IPS DF 4.7 (cell line): Measurements from ENCODE around the gene CAST.

Experiments
- DNase-seq: peaks from one replicate; pipeline ENCODE4 v3.0.0-alpha.2; 2013; ENCODE audit warnings: low spot score; ENCODE audit errors: extremely low read depth

CAST gene

GRCh38 chr5:96745025-96745424, 82.8 kb downstream of the CAST start:
- DNase-seq: no peak

DNA sequence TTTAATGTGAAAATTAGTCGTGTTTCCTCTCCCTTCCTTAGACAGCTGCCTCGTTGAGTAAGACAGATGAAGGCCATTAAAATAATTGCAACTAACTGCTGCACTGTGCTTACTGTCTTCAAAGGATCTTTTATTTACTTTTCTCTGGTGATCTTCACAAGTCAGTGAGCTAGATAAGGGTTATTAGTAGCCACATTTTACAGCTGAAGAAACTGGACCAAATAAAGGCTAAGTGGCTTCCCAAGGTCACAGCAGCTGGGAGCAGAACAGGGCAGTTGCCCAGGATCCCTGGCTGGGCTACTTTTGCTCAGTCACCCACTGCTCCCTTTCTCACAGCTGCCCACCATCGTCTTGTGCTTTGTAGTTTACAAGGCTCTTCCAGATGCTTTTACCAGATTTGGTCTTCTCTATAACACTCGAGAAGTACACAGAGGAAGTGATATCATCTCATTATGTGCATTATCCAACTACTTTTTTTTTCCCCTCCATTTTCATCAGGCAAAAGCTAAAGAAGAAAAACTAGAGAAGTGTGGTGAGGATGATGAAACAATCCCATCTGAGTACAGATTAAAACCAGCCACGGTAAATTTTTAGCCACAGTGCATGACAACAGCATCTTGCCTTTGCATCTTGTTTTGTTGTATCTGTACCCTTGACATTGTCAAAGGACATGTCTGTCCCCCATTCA, 83.8 kb downstream of the CAST start:
- DNase-seq: no peak

DNA sequence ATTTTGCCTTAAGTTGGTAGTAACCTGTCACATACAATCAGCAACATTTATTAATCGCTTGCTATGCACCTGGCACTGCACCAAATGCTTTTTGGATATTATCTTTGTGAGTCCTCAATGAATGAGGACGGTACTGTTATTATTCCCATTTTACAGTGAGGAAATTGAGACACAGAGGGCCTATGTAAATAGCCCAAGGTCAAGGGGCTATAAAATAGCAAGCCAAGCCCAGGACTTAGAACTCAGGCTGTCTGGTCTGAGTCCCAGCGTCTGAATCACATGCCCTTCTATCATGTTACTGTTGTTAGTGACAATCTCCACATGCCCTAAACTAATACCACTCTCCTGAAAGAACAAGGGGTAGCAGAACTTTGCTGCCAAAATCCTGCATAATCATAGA, 85.5 kb downstream of the CAST start:
- no peak for DNase-seq

- no peak for DNase-seq
These were observed 88.1 kb downstream of the CAST start for GRCh38 chr5:96750110-96750822.

GRCh38 chr5:96751203-96752169, 89.3 kb downstream of the CAST start:
- no peak for DNase-seq

GRCh38 chr5:96752341-96753016, 90.3 kb downstream of the CAST start:
- DNase-seq: no peak

DNA sequence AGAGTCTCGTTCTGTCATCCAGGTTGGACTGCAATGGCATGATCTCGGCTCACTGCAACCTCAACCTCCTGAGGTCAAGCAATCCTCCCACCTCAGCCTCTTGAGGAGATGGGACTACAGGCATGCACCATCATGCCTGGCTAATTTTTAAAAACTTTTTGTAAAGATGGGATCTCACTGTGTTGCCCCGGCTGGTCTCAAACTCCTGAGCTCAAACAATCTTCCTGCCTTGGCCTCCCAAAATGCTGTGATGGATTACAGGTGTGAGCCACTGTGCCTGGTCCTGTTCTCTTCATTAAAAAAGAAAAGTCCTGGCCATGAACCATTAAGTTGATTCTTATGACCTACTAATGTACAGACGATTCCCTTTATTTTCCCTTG, 90.8 kb downstream of the CAST start:
- no peak for DNase-seq

GRCh38 chr5:96753848-96754247, 91.7 kb downstream of the CAST start:
- no peak for DNase-seq

GRCh38 chr5:96755851-96756250, 93.7 kb downstream of the CAST start:
- no peak for DNase-seq

GRCh38 chr5:96756985-96757384, 94.8 kb downstream of the CAST start:
- no peak for DNase-seq

DNA sequence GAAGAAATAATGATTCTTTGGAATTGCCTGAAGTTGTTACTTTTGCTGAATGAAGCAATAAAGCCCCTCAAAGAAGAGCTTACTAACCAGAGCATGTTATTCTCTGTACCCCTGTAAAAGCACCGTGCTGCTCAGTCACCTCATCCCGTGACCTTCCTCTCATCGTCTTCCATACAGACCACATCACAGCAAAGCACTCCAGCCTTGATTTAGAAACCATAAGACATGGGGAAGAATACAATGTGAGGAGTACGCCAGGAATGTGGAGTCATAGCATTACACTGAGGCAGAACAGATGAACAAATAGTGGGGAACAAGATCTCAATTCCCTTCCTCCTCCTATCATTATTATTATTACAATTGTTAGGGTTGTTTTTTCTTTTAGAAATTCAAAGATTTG, 96.4 kb downstream of the CAST start:
- DNase-seq: no peak

DNA sequence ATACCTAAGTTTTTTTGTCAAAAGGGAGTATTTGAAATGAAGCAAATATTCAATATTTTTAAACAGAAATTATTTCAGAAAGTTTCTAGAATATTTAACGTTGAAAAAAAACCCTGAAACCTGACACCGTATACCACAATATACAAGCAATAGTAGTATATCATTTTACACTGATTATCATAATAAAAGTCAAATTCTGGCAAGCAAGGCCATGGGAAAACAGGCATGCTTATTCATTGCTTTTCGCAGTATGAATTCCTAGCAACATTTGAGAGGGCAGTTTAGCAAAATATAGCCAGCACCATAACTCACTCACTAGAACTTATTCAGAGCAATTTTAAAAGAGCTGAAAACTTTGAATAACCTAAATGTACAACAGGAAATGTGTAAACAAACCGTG, 99.4 kb downstream of the CAST start:
- no peak for DNase-seq

GRCh38 chr5:96763026-96763425, 100.8 kb downstream of the CAST start:
- DNase-seq: no peak

- no peak for DNase-seq
These were observed 102.9 kb downstream of the CAST start for GRCh38 chr5:96765043-96765442.

GRCh38 chr5:96768708-96769251, 106.6 kb downstream of the CAST start:
- DNase-seq: no peak

- no peak for DNase-seq
These were observed 109.2 kb downstream of the CAST start for GRCh38 chr5:96771395-96771794.

- no peak for DNase-seq
These were observed 109.9 kb downstream of the CAST start for GRCh38 chr5:96772111-96772510.

DNA sequence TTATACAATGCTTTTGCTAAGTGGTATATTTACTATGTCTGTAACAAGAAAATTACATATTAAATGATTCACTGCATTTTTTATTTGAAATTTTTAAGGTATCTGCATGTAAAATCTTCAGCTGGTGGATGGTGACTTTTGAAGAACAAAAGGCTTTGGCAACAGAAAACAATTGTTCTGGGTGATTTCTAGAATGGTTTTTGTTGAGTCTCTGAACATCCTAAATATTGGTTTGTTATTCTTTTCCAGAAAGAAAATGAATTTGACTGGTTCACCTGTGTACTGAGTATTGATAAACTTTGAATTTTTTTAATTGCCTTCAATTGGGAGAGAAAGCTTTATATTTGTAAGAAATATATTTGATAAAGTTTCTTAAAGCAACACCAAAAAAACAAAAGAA, 110.4 kb downstream of the CAST start:
- no peak for DNase-seq

DNA sequence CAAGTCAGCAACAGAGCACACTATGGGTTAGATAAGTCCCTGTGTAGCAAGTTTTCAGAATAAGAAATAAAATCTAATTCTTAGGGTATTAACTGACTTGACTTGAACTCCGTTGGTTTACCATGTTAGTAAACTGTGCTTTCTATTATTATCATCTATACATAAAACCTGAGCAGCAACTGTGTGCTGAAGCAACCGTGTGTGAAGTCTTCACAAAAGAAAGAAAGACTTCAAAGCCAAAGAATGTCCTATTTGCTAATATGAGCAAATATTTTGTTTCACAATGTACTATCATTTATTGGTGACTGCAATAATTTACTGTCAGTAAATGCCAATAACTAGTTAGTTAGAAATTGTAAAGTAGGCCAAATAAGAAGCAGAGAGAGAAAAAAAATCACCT, 112.9 kb downstream of the CAST start:
- no peak for DNase-seq

DNA sequence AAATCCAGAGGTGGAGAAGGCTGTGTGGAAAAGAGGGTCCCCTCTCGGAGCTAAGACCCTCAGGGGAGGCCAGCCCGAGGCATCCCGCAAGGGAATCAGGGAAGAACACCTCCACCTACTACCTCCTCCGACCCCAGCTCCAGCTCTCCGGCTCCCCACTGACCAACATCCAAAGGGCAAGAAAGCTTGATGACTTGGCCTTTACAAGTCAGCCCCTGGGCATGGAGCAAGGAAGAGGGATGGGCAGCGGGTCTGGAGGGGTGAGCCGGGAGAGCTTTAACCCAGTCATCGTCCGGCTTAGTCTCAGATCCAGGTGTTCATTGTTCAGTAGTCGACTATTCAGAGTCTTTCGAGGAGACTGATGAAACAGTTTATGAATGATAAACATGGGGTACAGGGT, 113.5 kb downstream of the CAST start:
- DNase-seq: no peak

DNA sequence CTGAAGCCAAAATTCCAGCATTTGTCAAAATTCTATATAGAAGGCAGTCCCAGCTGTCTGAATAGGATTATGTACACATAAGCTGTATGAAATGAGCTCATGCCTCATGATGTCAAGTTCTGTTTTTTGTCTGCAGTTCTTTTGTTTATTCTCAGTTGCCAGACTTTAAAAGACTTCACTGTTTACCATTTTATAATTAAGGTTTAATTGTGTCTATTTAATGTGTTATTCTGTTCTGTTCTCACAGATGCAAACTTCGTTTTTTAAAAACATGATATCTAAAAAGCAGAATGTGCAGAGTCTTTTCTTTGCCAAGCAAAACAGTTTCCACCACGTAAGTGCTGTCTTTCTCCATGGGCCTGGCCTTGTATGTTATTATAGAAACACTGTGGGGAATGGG, 114.4 kb downstream of the CAST start:
- no peak for DNase-seq
